HepG2 (cell line): ENCODE measurements around the gene RNF113A. TPM values are rescaled to one million over a fixed set of nuclear protein-coding genes. Genes with fewer than 3 reads are reported as not detected.

Experiments
- CSRNP2 ChIP-seq: sonication (generic); formaldehyde crosslinking; conservative IDR thresholded peaks from 2 replicates; pipeline ENCODE4 v1.8.0; 2022; ENCODE audit warnings: low read depth, missing genetic modification reagents
- EP300 ChIP-seq, 3 experiments: sonication (generic) in 1 of 3; formaldehyde crosslinking in 1 of 3; IDR thresholded peaks; 2 replicates each; pipeline versions ENCODE4 v1.5.1 to v1.6.1; 2011 to 2020; ENCODE audit warnings: low read depth in 2 of 3, low read length in 2 of 3, borderline replicate concordance in 1 of 3, improper control_type of control experiment in 1 of 3, mild to moderate bottlenecking in 1 of 3, missing genetic modification reagents in 1 of 3, moderate library complexity in 1 of 3
- HDAC2 ChIP-seq: sonication (generic); formaldehyde crosslinking; IDR thresholded peaks from 2 replicates; pipeline ENCODE4 v1.4.0; 2020; ENCODE audit warnings: missing genetic modification reagents
- RFX5 ChIP-seq: IDR thresholded peaks from 2 replicates; pipeline ENCODE4 v1.6.1; 2011; ENCODE audit warnings: low read depth, low read length, improper control_type of control experiment
- TBX3 ChIP-seq: fragments of 450-650 bp; IDR thresholded peaks from 2 replicates; pipeline ENCODE4 v1.6.1; 2017; ENCODE audit warnings: antibody characterized with exemption, mild to moderate bottlenecking, inconsistent platforms, borderline replicate concordance
- ZBTB38 ChIP-seq: sonication (generic); formaldehyde crosslinking; IDR thresholded peaks from 2 replicates; pipeline ENCODE4 v1.5.1; 2020; ENCODE audit warnings: mild to moderate bottlenecking, missing genetic modification reagents
- ZFY ChIP-seq: sonication (generic); formaldehyde crosslinking; IDR thresholded peaks from 2 replicates; pipeline ENCODE4 v1.4.0; 2020; ENCODE audit warnings: missing genetic modification reagents
- ZHX2 ChIP-seq, 2 experiments: sonication (generic) in 1 of 2; formaldehyde crosslinking in 1 of 2; IDR thresholded peaks; 2 replicates each; pipeline versions ENCODE4 v1.6.1 to v1.9.0; 2014 to 2022; ENCODE audit warnings: antibody characterized with exemption in 1 of 2, borderline replicate concordance in 1 of 2, inconsistent platforms in 1 of 2, low read depth in 1 of 2, missing genetic modification reagents in 1 of 2
- ZNF407 ChIP-seq: sonication (generic); formaldehyde crosslinking; IDR thresholded peaks from one replicate; pipeline ENCODE4 v1.5.1; 2020; ENCODE audit warnings: mild to moderate bottlenecking, missing genetic modification reagents; ENCODE audit errors: not compliant biosample characterization
- ZNF772 ChIP-seq: sonication (generic); formaldehyde crosslinking; IDR thresholded peaks from 2 replicates; pipeline ENCODE4 v1.5.0; 2020; ENCODE audit warnings: mild to moderate bottlenecking, missing genetic modification reagents
- polyA plus RNA-seq, 8 experiments: library from polyadenylated mRNA; depleted of rRNA in 3 of 8; stranded (reverse) in 7 of 8; unstranded in 1 of 8; fragments of >200 nt; fragmentation: Illumina TruSeq in 4 of 8; extraction: Trizol in 4 of 8; gene quantifications; 2 replicates each; pipeline versions ENCODE4 v1.2.1 to v1.2.3, GENCODE V29; 2011 to 2016; ENCODE audit warnings: low read depth in 4 of 8, missing spikeins in 1 of 8, mixed read lengths in 1 of 8; ENCODE audit not compliant: insufficient read depth in 1 of 8
- total RNA-seq, 5 experiments: library from RNA; depleted of rRNA; stranded (reverse); fragments of >200 nt; fragmentation: Illumina TruSeq; extraction: Trizol; gene quantifications; 2 replicates each; pipeline ENCODE4 v1.2.3, GENCODE V29; 2016; ENCODE audit warnings: low read depth in 1 of 5

RNF113A gene
- total and polyA plus RNA-seq, 2 of the 13 experiments (the other 11 are each of a cell fraction or from before 2014, with no cell fraction given) = 14.0 to 15.4 TPM

- no peak for TF ChIP-seq ZNF407 (CRISPR knock-in tag)
- no peak for TF ChIP-seq EP300 (IDR thresholded peaks at IDR 0.05; ENCODE audit: low read depth in 2 of 2, low read length in 2 of 2)
- TF ChIP-seq EP300 (CRISPR knock-in tag; IDR thresholded peaks at IDR 0.05; ENCODE audit: borderline replicate concordance) = no peak
- TF ChIP-seq ZFY (CRISPR knock-in tag) = peak; percentile 43
- peak; percentile 42; the same call in 1 of the 2 replicates for TF ChIP-seq HDAC2 (CRISPR knock-in tag)
- no peak for TF ChIP-seq ZBTB38 (CRISPR knock-in tag)
- peak; percentile 68; the same call in 1 of the 2 replicates for TF ChIP-seq RFX5
- TF ChIP-seq ZNF772 (CRISPR knock-in tag) = 0 out of 2 replicates have a peak, but pooled peaks have one; percentile 26
- peak; percentile 19; the same call in 1 of the 2 replicates for TF ChIP-seq TBX3
- no peak for TF ChIP-seq CSRNP2 (CRISPR knock-in tag)
- no peak for TF ChIP-seq ZHX2 (IDR thresholded peaks at IDR 0.05; ENCODE audit: low read depth)
- TF ChIP-seq ZHX2 (CRISPR knock-in tag; IDR thresholded peaks at IDR 0.05; ENCODE audit: borderline replicate concordance) = no peak
These were observed 14.3 kb upstream of the RNF113A start (continued) for GRCh38 chrX:119885554-119886428.
